ENCODE measurements around the gene EPHX1.

DNA sequence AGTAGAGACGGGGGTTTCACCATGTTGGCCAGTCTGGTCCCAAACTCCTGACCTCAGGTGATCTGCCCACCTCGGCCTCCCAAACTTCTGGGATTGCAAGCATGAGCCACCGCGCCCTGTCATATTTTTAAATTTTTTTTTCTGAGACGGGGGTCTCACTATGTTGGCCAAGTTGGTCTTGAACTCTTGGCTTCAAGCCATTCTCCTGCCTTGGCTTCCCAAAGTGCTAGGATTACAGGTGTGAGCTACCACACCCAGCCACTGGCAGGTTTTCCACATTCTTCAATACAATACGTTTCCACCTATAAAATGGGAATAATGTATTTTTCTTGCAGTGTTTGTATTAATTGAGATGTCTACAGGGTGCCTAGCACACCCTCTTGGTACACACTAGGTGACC is 82.4 kb downstream of the EPHX1 start:
- TF ChIP-seq, protein P1, sequence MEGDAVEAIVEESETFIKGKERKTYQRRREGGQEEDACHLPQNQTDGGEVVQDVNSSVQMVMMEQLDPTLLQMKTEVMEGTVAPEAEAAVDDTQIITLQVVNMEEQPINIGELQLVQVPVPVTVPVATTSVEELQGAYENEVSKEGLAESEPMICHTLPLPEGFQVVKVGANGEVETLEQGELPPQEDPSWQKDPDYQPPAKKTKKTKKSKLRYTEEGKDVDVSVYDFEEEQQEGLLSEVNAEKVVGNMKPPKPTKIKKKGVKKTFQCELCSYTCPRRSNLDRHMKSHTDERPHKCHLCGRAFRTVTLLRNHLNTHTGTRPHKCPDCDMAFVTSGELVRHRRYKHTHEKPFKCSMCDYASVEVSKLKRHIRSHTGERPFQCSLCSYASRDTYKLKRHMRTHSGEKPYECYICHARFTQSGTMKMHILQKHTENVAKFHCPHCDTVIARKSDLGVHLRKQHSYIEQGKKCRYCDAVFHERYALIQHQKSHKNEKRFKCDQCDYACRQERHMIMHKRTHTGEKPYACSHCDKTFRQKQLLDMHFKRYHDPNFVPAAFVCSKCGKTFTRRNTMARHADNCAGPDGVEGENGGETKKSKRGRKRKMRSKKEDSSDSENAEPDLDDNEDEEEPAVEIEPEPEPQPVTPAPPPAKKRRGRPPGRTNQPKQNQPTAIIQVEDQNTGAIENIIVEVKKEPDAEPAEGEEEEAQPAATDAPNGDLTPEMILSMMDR (IDR thresholded peaks at IDR 0.05) = no peak
- no peak for TF ChIP-seq POLR2AphosphoS5 (IDR thresholded peaks at IDR 0.05)
- TF ChIP-seq POLR2A (IDR thresholded peaks at IDR 0.05; ENCODE audit: low read depth) = no peak
- no peak for TF ChIP-seq EP300 (IDR thresholded peaks at IDR 0.05)
